K562 treated with DMSO at 1 percent for 12 hours (cell line): ENCODE results near the gene C1orf185. TPM values are rescaled to one million over a fixed set of nuclear protein-coding genes. Genes with fewer than 3 reads are reported as not detected.

ENCODE experiments used
- total RNA-seq: library from RNA; unstranded; fragments of 300-600 nt; gene quantifications from 2 replicates; pipeline ENCODE4 v1.2.3, GENCODE V29; 2022; ENCODE audit not compliant: insufficient read depth

The C1orf185 gene
- total RNA-seq: not detected in 2 replicates

GRCh38 chr1:51101976-51102375, at the start of gene C1orf185:
TSS of gene C1orf185 (plus strand) at chr1:51102228. CDS start at chr1:51102234, 6 bp downstream.

Other genes starting within 250 kb of the C1orf185 start
- 64.5 and 65.8 TPM in 2 replicates for gene FAF1, start 142.0 kb upstream of the C1orf185 start, total RNA-seq
- gene CDKN2C, start 132.0 kb upstream of the C1orf185 start, total RNA-seq: 135 and 144 TPM in 2 replicates
- gene RNF11, start 134.0 kb downstream of the C1orf185 start, total RNA-seq: 14.3 and 28.5 TPM in 2 replicates
- gene TTC39A, start 228.3 kb downstream of the C1orf185 start, total RNA-seq: 1.2 and 1.3 TPM in 2 replicates